HepG2 (cell line): ENCODE results near the gene ABCA2. TPM values are rescaled to one million over a fixed set of nuclear protein-coding genes. Genes with fewer than 3 reads are reported as not detected.

ENCODE experiments used
- ARNTL ChIP-seq: sonication (generic); formaldehyde crosslinking; IDR thresholded peaks from 2 replicates; pipeline ENCODE4 v1.4.0; 2020; ENCODE audit warnings: mild to moderate bottlenecking, missing genetic modification reagents
- CC2D1A ChIP-seq: sonication (generic); formaldehyde crosslinking; IDR thresholded peaks from 2 replicates; pipeline ENCODE4 v1.8.1; 2023; ENCODE audit warnings: mild to moderate bottlenecking, missing genetic modification reagents
- ELF1 ChIP-seq: sonication (generic); formaldehyde crosslinking; IDR thresholded peaks from 2 replicates; pipeline ENCODE4 v1.4.0; 2020; ENCODE audit warnings: missing genetic modification reagents
- ERF ChIP-seq: IDR thresholded peaks from 2 replicates; pipeline ENCODE4 v1.6.1; 2018; ENCODE audit warnings: missing biosample characterization, missing genetic modification reagents
- GATA4 ChIP-seq: sonication (generic); IDR thresholded peaks from 2 replicates; pipeline ENCODE4 v1.6.1; 2016; ENCODE audit warnings: antibody characterized with exemption, low read depth, borderline replicate concordance
- HBP1 ChIP-seq: IDR thresholded peaks from 2 replicates; pipeline ENCODE4 v1.6.1; 2016; ENCODE audit warnings: low read depth, control low read depth
- JARID2 ChIP-seq: sonication (generic); formaldehyde crosslinking; IDR thresholded peaks from 2 replicates; pipeline ENCODE4 v1.8.1; 2023; ENCODE audit warnings: missing genetic modification reagents, inconsistent platforms; ENCODE audit not compliant: insufficient replicate concordance
- KDM3A ChIP-seq: IDR thresholded peaks from 2 replicates; pipeline ENCODE4 v1.6.1; 2018; ENCODE audit warnings: low read depth, missing compliant biosample characterization
- MXD4 ChIP-seq: IDR thresholded peaks from 2 replicates; pipeline ENCODE4 v1.6.1; 2016; ENCODE audit warnings: mild to moderate bottlenecking, missing biosample characterization, missing genetic modification reagents
- PRDM15 ChIP-seq: sonication (generic); formaldehyde crosslinking; IDR thresholded peaks from 2 replicates; pipeline ENCODE4 v1.4.0; 2020; ENCODE audit warnings: missing genetic modification reagents
- ZNF234 ChIP-seq: sonication (generic); formaldehyde crosslinking; conservative IDR thresholded peaks from 2 replicates; pipeline ENCODE4 v1.5.1; 2020; ENCODE audit warnings: mild to moderate bottlenecking, missing genetic modification reagents
- polyA plus RNA-seq, 8 experiments: library from polyadenylated mRNA; depleted of rRNA in 3 of 8; stranded (reverse) in 7 of 8; unstranded in 1 of 8; fragments of >200 nt; fragmentation: Illumina TruSeq in 4 of 8; extraction: Trizol in 4 of 8; gene quantifications; 2 replicates each; pipeline versions ENCODE4 v1.2.1 to v1.2.3, GENCODE V29; 2011 to 2016; ENCODE audit warnings: low read depth in 4 of 8, missing spikeins in 1 of 8, mixed read lengths in 1 of 8; ENCODE audit not compliant: insufficient read depth in 1 of 8
- total RNA-seq, 5 experiments: library from RNA; depleted of rRNA; stranded (reverse); fragments of >200 nt; fragmentation: Illumina TruSeq; extraction: Trizol; gene quantifications; 2 replicates each; pipeline ENCODE4 v1.2.3, GENCODE V29; 2016; ENCODE audit warnings: low read depth in 1 of 5
- TF ChIP-seq, protein P1 (sequence below): sonication (generic); formaldehyde crosslinking; IDR thresholded peaks from 2 replicates; pipeline ENCODE4 v1.8.1; 2023; ENCODE audit warnings: missing genetic modification reagents, mild to moderate bottlenecking, borderline replicate concordance
- TF ChIP-seq, protein P2 (sequence below), 2 experiments: fragments of 450-650 bp in 1 of 2; sonication (generic) in 1 of 2; formaldehyde crosslinking in 1 of 2; IDR thresholded peaks; 2 replicates each; pipeline versions ENCODE4 v1.6.1 to v1.8.0; 2016 to 2022; ENCODE audit warnings: antibody characterized with exemption in 1 of 2, mild to moderate bottlenecking in 1 of 2, missing genetic modification reagents in 1 of 2

Gene ABCA2
- total and polyA plus RNA-seq, 2 of the 13 experiments (the other 11 are each of a cell fraction or from before 2014, with no cell fraction given), result 2.9 to 19.2 TPM

GRCh38 chr9:137053944-137054931, 26.2 kb upstream of the ABCA2 start, which contains the start of gene ENTPD2 (continued):
- TF ChIP-seq PRDM15 (CRISPR knock-in tag), result no peak
- no peak for TF ChIP-seq HBP1 (CRISPR knock-in tag)
- TF ChIP-seq JARID2, result no peak
- no peak for TF ChIP-seq CC2D1A (CRISPR knock-in tag)
- no peak for TF ChIP-seq ELF1 (CRISPR knock-in tag)
- TF ChIP-seq MXD4 (CRISPR knock-in tag), result no peak
- no peak for TF ChIP-seq ERF
- no peak for TF ChIP-seq ARNTL (CRISPR knock-in tag)
- TF ChIP-seq ZNF234 (CRISPR knock-in tag), result no peak
- TF ChIP-seq, protein P1, sequence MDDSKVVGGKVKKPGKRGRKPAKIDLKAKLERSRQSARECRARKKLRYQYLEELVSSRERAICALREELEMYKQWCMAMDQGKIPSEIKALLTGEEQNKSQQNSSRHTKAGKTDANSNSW (CRISPR knock-in tag), result no peak
- no peak for TF ChIP-seq KDM3A (CRISPR knock-in tag)
- peak; percentile 38; the same call in 1 of the 2 replicates for TF ChIP-seq GATA4
- TF ChIP-seq, protein P2, sequence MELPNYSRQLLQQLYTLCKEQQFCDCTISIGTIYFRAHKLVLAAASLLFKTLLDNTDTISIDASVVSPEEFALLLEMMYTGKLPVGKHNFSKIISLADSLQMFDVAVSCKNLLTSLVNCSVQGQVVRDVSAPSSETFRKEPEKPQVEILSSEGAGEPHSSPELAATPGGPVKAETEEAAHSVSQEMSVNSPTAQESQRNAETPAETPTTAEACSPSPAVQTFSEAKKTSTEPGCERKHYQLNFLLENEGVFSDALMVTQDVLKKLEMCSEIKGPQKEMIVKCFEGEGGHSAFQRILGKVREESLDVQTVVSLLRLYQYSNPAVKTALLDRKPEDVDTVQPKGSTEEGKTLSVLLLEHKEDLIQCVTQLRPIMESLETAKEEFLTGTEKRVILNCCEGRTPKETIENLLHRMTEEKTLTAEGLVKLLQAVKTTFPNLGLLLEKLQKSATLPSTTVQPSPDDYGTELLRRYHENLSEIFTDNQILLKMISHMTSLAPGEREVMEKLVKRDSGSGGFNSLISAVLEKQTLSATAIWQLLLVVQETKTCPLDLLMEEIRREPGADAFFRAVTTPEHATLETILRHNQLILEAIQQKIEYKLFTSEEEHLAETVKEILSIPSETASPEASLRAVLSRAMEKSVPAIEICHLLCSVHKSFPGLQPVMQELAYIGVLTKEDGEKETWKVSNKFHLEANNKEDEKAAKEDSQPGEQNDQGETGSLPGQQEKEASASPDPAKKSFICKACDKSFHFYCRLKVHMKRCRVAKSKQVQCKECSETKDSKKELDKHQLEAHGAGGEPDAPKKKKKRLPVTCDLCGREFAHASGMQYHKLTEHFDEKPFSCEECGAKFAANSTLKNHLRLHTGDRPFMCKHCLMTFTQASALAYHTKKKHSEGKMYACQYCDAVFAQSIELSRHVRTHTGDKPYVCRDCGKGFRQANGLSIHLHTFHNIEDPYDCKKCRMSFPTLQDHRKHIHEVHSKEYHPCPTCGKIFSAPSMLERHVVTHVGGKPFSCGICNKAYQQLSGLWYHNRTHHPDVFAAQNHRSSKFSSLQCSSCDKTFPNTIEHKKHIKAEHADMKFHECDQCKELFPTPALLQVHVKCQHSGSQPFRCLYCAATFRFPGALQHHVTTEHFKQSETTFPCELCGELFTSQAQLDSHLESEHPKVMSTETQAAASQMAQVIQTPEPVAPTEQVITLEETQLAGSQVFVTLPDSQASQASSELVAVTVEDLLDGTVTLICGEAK (IDR thresholded peaks at IDR 0.05), result no peak
- TF ChIP-seq, protein P2 (CRISPR knock-in tag; IDR thresholded peaks at IDR 0.05), result no peak; the same call in 1 of the 2 replicates
